Measurements from ENCODE around the gene PIP4K2C.
"Not testable (repeated sequence)": the region's sequence is repeated elsewhere in the genome, so short reads cannot be mapped to it uniquely, and the experiment has no call there.

PIP4K2C gene

GRCh38 chr12:57558864-57559263 lies 32.1 kb upstream of the PIP4K2C start:
- DNase-seq (ENCODE audit: low read depth in 3 of 3, low spot score in 1 of 3), result no peak

- no peak for DNase-seq (ENCODE audit: low read depth in 3 of 3, low spot score in 1 of 3)
Observed at GRCh38 chr12:57560516-57560915, 30.5 kb upstream of the PIP4K2C start.

DNA sequence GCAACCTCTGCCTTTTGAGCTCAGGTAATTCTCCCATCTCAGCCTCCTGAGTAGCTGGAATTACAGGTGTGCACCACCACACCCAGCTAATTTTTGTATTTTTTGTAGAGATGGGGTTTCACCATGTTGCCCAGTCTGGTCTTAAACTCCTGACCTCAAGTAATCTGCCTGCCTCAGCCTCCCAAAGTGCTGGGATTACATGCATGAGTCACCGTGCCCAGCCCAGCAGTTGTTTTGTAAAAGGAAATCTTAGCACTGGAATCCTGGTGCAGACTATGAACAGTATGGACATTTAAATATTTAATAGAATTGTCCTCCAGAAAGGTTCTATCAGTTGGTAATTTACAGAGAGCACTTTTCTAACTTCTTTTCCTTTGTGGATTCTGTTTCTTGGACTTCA lies 29.9 kb upstream of the PIP4K2C start:
- not testable (repeated sequence) for DNase-seq (ENCODE audit: low read depth in 3 of 3, low spot score in 1 of 3)

DNA sequence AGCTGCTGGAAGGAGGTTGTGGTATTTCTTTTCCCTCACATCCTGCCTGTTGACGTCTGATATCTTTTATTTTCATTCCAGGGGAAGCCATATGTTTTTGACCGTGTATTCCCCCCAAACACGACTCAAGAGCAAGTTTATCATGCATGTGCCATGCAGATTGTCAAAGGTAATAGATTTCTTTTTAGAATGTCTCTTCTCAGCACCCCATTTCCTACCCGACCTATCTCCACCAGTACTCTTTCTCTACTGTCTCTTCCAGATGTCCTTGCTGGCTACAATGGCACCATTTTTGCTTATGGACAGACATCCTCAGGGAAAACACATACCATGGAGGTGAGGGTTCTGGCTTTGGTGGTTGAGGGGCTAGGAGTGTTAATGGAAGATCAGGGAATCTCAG lies 27.6 kb upstream of the PIP4K2C start:
- no peak for DNase-seq (ENCODE audit: low read depth in 3 of 3, low spot score in 1 of 3)

- DNase-seq (ENCODE audit: low read depth in 3 of 3, low spot score in 1 of 3), result no peak
Observed at GRCh38 chr12:57564178-57564740, 26.7 kb upstream of the PIP4K2C start.

DNA sequence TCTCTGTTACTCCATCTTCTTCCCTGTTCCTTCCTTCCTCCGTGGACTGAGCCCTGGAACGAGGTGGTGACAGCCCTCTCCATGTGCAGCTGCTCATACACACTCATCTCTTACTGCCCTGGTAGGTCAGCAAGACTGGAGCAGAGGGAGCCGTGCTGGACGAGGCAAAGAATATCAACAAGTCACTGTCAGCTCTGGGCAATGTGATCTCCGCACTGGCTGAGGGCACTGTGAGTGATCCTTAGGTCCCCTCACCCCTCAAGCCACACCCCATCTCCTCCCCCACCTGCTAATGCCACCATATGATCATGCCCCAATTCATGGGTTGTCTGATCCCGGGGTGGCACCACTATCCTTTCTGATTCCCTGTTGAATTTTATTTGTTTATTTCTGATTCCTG lies 22.2 kb upstream of the PIP4K2C start:
- no peak for DNase-seq (ENCODE audit: low read depth in 3 of 3, low spot score in 1 of 3)

- DNase-seq (ENCODE audit: low read depth in 3 of 3, low spot score in 1 of 3), result no peak
Observed at GRCh38 chr12:57569858-57570257, 21.1 kb upstream of the PIP4K2C start.

DNA sequence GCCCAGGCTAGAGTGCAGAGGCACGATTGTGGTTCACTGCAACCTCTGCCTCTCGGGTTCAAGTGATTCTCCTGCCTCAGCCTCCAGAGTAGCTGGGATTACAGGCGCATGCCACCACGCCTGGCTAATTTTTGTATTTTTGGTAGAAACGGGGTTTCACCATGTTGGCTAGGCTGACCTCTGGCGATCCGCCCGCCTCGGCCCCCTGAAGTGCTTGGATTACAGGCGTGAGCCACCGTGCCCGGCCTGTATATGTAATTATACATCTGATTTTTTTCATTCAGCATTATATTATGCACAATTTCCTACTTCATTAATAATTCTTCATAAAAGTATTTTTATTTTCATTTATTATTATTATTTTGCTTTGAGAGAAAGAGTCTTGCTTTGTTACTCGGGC lies 20.6 kb upstream of the PIP4K2C start:
- DNase-seq (ENCODE audit: low read depth in 3 of 3, low spot score in 1 of 3), result not testable (repeated sequence)

DNA sequence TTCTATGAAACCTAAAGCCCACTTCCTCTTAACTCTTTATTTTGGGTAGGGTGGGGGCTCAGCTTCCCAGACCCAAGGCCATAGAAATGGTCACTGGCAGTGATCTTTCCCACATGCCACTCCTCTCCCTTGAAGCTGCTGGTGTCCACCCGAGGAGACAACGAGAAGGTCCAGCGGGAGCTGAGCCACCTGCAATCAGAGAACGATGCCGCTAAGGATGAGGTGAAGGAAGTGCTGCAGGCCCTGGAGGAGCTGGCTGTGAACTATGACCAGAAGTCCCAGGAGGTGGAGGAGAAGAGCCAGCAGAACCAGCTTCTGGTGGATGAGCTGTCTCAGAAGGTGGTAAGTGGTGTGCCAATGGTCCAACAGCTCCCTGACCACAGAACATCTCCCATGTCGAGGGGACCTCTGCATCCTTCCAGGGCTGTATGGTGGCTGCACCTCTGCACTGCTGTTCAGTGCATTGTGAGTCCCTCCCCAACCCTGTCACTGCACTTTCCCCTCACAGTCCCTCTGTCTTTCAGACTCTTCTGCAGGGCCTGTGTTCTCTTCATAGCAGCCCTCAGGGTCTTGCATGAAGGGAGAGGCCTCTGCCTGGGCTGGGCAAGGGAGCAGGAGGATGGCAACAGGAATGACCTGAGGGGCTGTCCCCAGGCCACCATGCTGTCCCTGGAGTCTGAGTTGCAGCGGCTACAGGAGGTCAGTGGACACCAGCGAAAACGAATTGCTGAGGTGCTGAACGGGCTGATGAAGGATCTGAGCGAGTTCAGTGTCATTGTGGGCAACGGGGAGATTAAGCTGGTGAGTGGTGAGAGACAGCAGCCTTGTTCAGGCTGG lies 18.8 kb upstream of the PIP4K2C start:
- no peak for DNase-seq (ENCODE audit: low read depth in 3 of 3, low spot score in 1 of 3)

DNA sequence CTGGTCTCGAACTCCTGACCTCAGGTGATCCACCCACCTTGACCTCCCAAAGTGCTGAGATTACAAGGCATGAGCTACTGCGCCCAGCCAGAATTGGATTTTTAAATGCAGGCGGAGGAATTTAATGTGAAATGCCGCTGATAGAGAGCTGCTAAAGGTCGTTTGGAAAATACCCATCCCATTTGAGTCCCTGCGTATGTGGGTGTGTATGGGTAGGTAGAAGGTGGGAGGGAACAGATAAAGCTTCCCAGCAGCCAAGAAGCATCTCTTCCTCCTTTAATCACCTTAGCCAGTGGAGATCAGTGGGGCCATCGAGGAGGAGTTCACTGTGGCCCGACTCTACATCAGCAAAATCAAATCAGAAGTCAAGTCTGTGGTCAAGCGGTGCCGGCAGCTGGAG lies 16.2 kb upstream of the PIP4K2C start:
- no peak for DNase-seq (ENCODE audit: low read depth in 3 of 3, low spot score in 1 of 3)

GRCh38 chr12:57575771-57576612 lies 15.0 kb upstream of the PIP4K2C start:
- no peak for DNase-seq (ENCODE audit: low read depth in 3 of 3, low spot score in 1 of 3)

DNA sequence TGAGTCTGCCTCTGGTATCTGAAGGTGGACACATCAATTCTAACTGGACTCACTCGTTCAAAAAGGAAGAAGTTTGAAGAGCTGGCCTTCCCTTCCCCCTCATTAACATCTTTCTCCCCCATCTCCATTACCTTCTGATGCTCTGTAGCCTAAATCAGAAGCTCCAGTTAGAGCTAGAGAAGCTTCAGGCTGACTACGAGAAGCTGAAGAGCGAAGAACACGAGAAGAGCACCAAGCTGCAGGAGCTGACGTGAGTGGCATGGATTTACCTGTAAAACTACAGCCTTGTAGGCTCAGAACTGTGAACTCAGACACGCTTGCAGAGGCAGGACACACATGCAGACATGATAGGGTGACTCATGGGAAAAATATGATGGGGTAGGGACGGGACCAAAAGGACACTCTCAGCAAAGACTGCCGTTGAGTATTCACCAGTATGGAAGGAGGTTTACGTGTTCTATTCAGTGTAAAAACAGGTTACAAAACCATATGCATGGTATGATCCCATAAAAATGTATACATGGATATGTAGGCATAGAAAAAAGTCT lies 14.3 kb upstream of the PIP4K2C start:
- DNase-seq (ENCODE audit: low read depth in 3 of 3, low spot score in 1 of 3), result no peak

- no peak for DNase-seq (ENCODE audit: low read depth in 3 of 3, low spot score in 1 of 3)
Observed at GRCh38 chr12:57577981-57578758, 12.8 kb upstream of the PIP4K2C start.

- DNase-seq (ENCODE audit: low read depth in 3 of 3, low spot score in 1 of 3), result no peak
Observed at GRCh38 chr12:57579011-57579410, 12.0 kb upstream of the PIP4K2C start.

GRCh38 chr12:57579677-57580465 lies 11.1 kb upstream of the PIP4K2C start:
- DNase-seq (ENCODE audit: low read depth in 3 of 3, low spot score in 1 of 3), result no peak

DNA sequence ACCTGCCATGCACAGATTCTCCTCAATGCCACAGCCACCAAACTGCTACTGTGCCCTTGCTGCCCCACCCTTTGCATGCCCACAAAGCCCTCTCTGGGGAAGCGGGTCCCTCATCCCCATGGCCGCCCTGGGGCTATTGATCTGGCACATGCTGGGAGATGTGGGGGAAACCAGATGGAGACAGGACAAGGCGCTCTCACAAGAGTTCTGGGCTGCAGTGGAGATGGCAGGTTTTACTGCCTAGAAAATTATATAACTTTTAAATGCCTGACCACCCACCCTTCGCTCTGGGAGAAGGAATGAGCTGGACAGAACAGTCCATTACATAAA lies 10.6 kb upstream of the PIP4K2C start:
- DNase-seq (ENCODE audit: low read depth in 3 of 3, low spot score in 1 of 3), result no peak

GRCh38 chr12:57581802-57582201 lies 9.2 kb upstream of the PIP4K2C start:
- no peak for DNase-seq (ENCODE audit: low read depth in 3 of 3, low spot score in 1 of 3)

- no peak for DNase-seq (ENCODE audit: low read depth in 3 of 3, low spot score in 1 of 3)
Observed at GRCh38 chr12:57582440-57582839, 8.6 kb upstream of the PIP4K2C start.

DNA sequence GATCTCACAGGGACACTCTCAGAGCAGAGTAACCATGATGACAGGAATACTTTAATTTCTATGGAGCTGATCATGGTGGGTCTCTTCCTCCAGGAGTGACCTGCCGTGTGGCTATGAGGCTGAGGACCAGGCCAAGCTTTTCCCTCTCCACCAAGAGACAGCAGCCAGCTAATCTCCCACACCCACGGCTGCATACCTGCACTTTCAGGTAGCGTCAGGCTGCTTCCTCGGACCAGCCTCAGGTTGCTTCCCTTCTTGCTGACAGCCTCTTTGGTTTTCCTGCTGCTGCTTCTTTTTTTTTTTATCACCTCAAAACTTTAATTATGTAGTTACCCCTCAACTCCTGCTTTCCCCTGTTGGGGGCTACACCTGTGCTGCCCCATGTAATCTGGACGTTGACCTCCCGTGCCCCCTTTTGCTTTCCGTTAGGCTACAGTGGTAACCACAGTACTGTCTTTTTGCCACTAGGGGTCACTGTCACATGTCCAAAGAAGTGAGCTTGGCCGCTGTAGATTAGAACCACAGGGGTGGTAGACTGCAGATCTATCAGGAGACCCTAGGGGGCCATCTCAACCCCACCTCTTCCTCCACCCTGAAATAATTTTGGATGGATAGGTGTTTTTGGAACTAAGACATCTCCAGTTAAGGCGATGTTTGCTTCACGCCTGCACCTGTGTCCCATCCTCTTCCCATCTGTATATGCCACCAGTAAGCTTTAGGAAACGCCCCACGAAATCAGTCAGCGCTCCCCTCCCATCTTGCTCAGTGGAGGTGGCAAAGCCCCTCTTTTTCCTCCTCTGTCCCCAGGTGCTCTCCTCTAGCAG lies 7.8 kb upstream of the PIP4K2C start:
- DNase-seq (ENCODE audit: low read depth in 3 of 3, low spot score in 1 of 3), result peak; percentile 17 to 39 (median 36)

Data from stimulated activated CD4-positive, alpha-beta T cell treated with anti-CD3 and anti-CD28 coated beads, TNF-alpha, amount 100 ng/mL, for 1 hour (primary cell).